ENCODE results near the gene DDX24.
"Not testable (repeated sequence)": the region's sequence is repeated elsewhere in the genome, so short reads cannot be mapped to it uniquely, and the experiment has no call there.

Gene DDX24

DNA sequence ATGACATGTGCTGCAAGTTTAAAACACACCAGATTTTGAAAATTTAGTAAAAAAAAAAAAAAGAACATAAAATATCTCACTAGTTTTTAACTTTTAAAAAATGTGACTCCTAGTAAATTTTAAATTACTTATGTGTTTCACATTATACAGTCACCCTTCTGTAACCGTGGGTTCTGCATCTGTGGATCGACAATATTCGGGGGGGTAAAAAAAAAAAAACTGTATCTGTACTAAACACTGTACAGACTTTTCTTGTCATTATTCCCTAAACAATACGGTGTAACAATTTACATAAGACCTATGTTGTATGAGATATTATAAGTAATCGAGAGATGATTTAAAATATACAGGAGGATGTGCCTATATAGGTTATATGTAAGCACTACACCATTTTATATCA lies 3.2 kb downstream of the DDX24 start:
- H3K27ac ChIP-seq, result no peak overlapping the region
- TF ChIP-seq, protein P1, sequence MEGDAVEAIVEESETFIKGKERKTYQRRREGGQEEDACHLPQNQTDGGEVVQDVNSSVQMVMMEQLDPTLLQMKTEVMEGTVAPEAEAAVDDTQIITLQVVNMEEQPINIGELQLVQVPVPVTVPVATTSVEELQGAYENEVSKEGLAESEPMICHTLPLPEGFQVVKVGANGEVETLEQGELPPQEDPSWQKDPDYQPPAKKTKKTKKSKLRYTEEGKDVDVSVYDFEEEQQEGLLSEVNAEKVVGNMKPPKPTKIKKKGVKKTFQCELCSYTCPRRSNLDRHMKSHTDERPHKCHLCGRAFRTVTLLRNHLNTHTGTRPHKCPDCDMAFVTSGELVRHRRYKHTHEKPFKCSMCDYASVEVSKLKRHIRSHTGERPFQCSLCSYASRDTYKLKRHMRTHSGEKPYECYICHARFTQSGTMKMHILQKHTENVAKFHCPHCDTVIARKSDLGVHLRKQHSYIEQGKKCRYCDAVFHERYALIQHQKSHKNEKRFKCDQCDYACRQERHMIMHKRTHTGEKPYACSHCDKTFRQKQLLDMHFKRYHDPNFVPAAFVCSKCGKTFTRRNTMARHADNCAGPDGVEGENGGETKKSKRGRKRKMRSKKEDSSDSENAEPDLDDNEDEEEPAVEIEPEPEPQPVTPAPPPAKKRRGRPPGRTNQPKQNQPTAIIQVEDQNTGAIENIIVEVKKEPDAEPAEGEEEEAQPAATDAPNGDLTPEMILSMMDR (IDR thresholded peaks at IDR 0.05), result no peak
- no peak for TF ChIP-seq ZFX (IDR thresholded peaks at IDR 0.05; ENCODE audit: borderline replicate concordance)

DNA sequence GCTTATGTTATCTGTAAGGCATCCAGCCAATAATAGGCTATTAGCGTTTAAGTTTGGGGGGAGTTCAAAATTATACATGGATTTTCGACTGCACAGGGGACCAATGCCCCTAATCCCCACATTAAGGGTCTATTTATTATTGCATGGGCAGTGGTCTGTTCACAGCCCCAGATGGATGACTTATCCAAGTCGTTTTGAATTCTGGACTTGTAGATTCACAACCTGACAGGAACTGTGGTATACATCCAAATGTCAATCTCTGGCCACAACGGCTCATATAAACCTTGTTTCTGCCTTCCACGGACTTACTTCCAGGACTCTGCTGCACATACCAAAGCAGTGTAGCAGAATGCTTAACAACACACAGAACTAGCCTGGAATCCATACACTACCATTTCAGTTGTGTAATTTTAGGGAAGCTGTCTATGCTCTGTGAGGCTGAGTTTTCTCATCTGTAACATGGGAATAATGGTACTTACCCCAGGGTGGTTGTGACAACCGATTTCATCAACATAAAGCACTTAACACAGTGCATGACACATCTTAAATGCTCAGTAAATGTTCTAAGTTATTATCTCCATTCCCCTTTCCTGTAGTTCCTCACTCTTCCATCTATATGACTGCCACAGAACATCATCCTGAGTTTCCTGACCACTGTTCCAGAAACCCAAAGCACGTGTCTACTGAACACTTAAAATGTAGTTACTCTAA lies 3.7 kb downstream of the DDX24 start:
- no peak overlapping the region for H3K27ac ChIP-seq
- TF ChIP-seq, protein P1 (IDR thresholded peaks at IDR 0.05), result no peak
- no peak for TF ChIP-seq ZFX (IDR thresholded peaks at IDR 0.05; ENCODE audit: borderline replicate concordance)

DNA sequence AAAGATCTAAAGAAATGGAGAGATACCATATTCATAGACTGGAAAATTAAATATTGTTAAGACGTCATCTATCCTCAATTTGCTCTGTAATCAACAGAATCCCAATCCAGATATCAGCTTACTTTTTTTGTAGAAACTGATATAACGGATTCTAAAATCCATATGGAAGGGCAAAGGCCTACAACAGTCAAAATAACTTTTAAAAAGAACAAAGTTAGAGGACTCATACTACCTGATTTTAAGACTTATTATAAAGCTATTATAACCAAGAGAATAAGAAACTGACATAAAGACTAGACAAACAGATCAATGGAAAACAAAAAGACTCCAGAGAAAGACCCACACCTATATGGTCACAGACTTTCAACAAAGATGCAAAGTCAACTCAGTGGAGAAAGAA lies 6.0 kb downstream of the DDX24 start:
- no peak overlapping the region for H3K27ac ChIP-seq
- no peak for TF ChIP-seq ZFX (IDR thresholded peaks at IDR 0.05; ENCODE audit: borderline replicate concordance)
- TF ChIP-seq, protein P1 (IDR thresholded peaks at IDR 0.05), result no peak

- H3K27ac ChIP-seq, result no peak overlapping the region
- TF ChIP-seq, protein P1 (IDR thresholded peaks at IDR 0.05), result no peak
- no peak for TF ChIP-seq ZFX (IDR thresholded peaks at IDR 0.05; ENCODE audit: borderline replicate concordance)
Measured at GRCh38 chr14:94074534-94074933, 6.5 kb downstream of the DDX24 start.

GRCh38 chr14:94072076-94072475 lies 8.9 kb downstream of the DDX24 start:
- not testable (repeated sequence) for H3K27ac ChIP-seq

DNA sequence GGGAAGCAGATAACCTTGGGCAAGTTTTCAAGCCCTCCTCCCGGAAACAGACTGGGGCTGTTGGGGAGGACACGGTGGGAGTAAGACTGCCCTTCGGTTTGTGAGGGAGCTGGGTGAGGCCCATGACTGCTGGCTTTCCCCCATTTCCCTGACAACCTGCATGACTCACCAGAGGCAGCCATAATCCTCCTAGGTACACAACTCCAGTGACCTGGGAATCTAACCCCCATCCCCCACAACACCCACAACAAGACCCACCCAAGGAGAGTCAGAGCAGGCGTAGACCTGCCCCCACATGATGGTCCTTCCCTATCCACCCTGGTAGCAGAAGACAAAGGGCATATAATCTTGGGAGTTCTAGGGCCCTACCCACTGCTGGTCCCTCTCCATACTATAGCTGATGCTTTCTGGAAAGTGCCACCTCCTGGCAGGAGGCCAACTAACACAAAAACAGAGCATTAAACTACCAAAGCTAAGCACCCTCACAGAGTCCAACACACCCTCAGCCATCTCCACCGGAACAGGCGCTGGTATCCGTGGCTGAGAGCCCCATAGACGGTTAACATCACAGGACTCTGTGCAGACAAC lies 14.8 kb downstream of the DDX24 start:
- no peak overlapping the region for H3K27ac ChIP-seq
- TF ChIP-seq, protein P1 (IDR thresholded peaks at IDR 0.05), result no peak
- no peak for TF ChIP-seq ZFX (IDR thresholded peaks at IDR 0.05; ENCODE audit: borderline replicate concordance)

DNA sequence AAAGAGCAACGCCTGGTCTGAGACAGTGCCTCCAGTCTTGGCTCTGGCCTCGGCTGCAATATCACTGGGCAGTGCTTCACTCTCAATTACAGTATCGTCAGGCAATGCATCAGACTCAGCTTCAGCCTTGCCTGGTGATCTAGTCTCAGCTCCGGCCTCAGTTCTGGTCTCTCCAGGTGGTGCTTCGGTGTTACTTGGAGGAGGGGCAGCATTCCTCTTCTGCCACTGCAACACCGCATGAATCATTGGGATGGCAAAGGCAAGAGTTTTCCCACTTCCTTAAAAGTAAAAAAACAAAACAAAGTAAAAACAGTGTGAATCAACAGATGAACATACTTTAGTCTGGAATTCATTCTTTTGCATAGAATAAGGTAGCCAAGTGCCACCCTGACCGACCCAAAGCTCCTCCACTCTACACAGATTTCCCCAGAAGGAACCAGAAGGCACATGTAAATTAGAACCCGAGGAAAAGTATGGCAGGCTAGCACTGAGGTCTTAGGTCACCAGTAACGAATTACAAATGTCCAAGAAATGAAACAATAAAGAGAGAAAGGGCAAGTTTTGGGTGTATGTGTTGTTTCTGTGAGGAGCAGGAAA lies 18.6 kb downstream of the DDX24 start:
- TF ChIP-seq, protein P1 (IDR thresholded peaks at IDR 0.05), result no peak
- TF ChIP-seq ZFX (IDR thresholded peaks at IDR 0.05; ENCODE audit: borderline replicate concordance), result no peak
- no peak overlapping the region for H3K27ac ChIP-seq
